Common myeloid progenitor, CD34-positive (primary cell): ENCODE measurements around the gene PDE4D.

Experiments
- CTCF ChIA-PET: fragments of 350-600 bp; sonication (Branson Sonifier 250); formaldehyde crosslinking; loops from one replicate; lab custom pipeline; 2021; ENCODE audit warnings: antibody characterized with exemption; lab: Charles Lee
- POLR2A ChIA-PET: fragments of 350-600 bp; sonication (Branson Sonifier 250); formaldehyde crosslinking; loops from one replicate; lab custom pipeline; 2021; ENCODE audit warnings: antibody characterized with exemption; lab: Charles Lee
- DNase-seq, 3 donors: peaks; one replicate each; pipeline versions ENCODE4 v3.0.0 to v3.0.0-alpha.2; 2013
- H3K27ac ChIP-seq, 2 experiments: 1 replicate in 1 of 2; 2 replicates in 1 of 2; pipeline ENCODE4 v1.7.0; 2013; ENCODE audit warnings: inconsistent platforms in 2 of 2, low read length in 2 of 2, mild to moderate bottlenecking in 2 of 2, low read depth in 1 of 2, moderate library complexity in 1 of 2; ENCODE audit not compliant: severe bottlenecking in 2 of 2, insufficient read depth in 1 of 2, poor library complexity in 1 of 2
- H3K27me3 ChIP-seq, 5 experiments: replicated peaks in 2 of 5; 1 replicate in 3 of 5; 2 replicates in 2 of 5; pipeline versions ENCODE4 v1.6.1 to v1.7.0; 2013; ENCODE audit warnings: low read length in 4 of 5, mild to moderate bottlenecking in 2 of 5, moderate library complexity in 2 of 5, inconsistent platforms in 1 of 5; ENCODE audit not compliant: insufficient read depth in 5 of 5, control insufficient read depth in 4 of 5
- H3K36me3 ChIP-seq, 4 experiments: 1 replicate in 2 of 4; 2 replicates in 2 of 4; pipeline versions ENCODE4 v1.6.1 to v1.7.0; 2013; ENCODE audit warnings: low read length in 3 of 4, control low read depth in 1 of 4, mild to moderate bottlenecking in 1 of 4; ENCODE audit not compliant: control insufficient read depth in 4 of 4, insufficient read depth in 4 of 4
- H3K4me1 ChIP-seq, 4 experiments: 1 replicate in 3 of 4; 2 replicates in 1 of 4; pipeline versions ENCODE4 v1.6.1 to v1.7.1; 2013; ENCODE audit warnings: low read length in 3 of 4, mild to moderate bottlenecking in 3 of 4, control low read depth in 1 of 4, inconsistent platforms in 1 of 4, moderate library complexity in 1 of 4; ENCODE audit not compliant: control insufficient read depth in 4 of 4, insufficient read depth in 4 of 4; ENCODE audit errors: control extremely low read depth in 1 of 4
- H3K4me3 ChIP-seq, 7 experiments: 1 replicate in 4 of 7; 2 replicates in 3 of 7; pipeline versions ENCODE4 v1.5.1 to v1.7.0; 2013; ENCODE audit warnings: mild to moderate bottlenecking in 7 of 7, low read length in 6 of 7, moderate library complexity in 6 of 7, inconsistent platforms in 2 of 7, low read depth in 2 of 7, control low read depth in 1 of 7; ENCODE audit not compliant: insufficient read depth in 4 of 7, control insufficient read depth in 1 of 7; ENCODE audit errors: extremely low read depth in 1 of 7
- H3K9me3 ChIP-seq, 5 experiments: 1 replicate in 4 of 5; 2 replicates in 1 of 5; pipeline versions ENCODE4 v1.6.1 to v1.7.1; 2013; ENCODE audit warnings: low read length in 4 of 5, mild to moderate bottlenecking in 2 of 5, inconsistent platforms in 1 of 5, low read depth in 1 of 5, moderate library complexity in 1 of 5; ENCODE audit not compliant: control insufficient read depth in 4 of 5, insufficient read depth in 2 of 5; ENCODE audit errors: control extremely low read depth in 1 of 5
- WGBS: methylation state at CpG from one replicate; pipeline ENCODE4 v1.1.5; 2013; ENCODE audit not compliant: insufficient coverage; 5-methylcytosine and 5-hydroxymethylcytosine counted together

Gene PDE4D

DNA sequence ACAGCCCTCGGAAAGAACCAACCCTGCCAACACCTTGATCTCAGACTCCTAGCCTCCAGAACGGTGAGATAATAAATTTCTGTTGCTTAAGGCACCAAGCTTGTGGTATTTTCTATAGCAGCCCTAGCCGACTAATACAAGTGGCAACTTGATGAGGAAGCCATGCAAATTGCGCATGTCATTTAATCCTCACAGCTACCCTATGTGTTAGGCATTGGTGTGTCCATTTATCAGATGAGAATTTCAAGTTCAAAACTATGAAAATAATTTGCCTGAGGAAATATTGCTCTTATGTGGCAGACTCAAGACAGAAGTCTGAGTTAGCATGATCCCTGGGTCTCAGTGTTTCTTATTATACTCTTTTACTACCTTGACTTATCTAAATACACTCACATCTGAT, 264.0 kb downstream of the PDE4D start:
- no peaks in the 10 kb centered on the region for H3K27me3 ChIP-seq
- POLR2A ChIA-PET, result no interaction called here
- WGBS, result 100% methylated on average over 3 of the region's 4 CpGs
- CTCF ChIA-PET, result no interaction called here
- no peaks in the 10 kb centered on the region for H3K36me3 ChIP-seq
- peaks cover 0 to 25% (median 9%) of the 10 kb centered on the region in 5 experiments for H3K9me3 ChIP-seq
- DNase-seq, result no peak
- no peak overlapping the region for H3K4me3 ChIP-seq
- H3K4me1 ChIP-seq, result no peaks in the 10 kb centered on the region
- no peak overlapping the region for H3K27ac ChIP-seq

DNA sequence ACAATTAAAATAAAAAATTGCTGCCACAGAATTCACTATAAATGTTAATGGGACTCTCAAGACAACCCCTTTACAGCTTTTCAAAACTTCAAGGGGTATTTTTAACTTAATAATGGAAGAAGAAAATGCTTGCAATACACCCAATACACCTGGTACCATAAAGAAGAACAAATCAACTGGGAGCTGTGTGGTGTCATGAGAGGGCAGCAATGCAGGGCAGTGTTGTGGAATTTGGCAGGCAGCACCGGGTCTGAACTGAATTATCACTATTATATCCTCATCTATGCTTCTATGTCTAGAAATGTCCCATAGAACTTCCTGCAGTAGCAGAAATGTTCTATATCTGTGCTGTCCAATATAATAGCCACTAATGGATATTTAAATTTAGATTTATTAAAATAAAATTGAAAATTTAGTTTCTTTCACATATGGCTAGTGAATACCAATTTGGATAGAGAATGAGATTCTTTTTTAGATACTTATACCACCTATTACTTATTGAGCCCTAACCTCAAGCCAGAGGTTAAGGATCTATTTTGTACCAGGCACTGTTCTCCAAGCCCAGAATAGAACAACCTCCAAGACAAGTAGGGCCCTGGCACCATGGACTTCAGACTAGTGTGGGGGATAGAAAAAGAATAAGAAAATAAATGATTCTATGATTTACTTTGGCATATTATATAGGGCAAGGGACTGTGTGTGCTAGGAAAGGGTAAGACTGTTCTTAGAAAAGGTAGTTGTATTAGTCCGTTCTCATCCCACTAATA, 265.3 kb downstream of the PDE4D start:
- Histone ChIP-seq H3K4me3 (no peak overlapping the region), H3K27me3 (no peaks in the 10 kb centered on the region), H3K4me1 (no peaks in the 10 kb centered on the region), H3K36me3 (no peaks in the 10 kb centered on the region), H3K27ac (no peak overlapping the region), H3K9me3 (peaks cover 0 to 24% (median 9%) of the 10 kb centered on the region in 5 experiments)
- no peak for DNase-seq
- POLR2A ChIA-PET, result no interaction called here
- CTCF ChIA-PET, result no interaction called here
- WGBS, result no CpG with 5 or more reads among the region's 2 CpGs

DNA sequence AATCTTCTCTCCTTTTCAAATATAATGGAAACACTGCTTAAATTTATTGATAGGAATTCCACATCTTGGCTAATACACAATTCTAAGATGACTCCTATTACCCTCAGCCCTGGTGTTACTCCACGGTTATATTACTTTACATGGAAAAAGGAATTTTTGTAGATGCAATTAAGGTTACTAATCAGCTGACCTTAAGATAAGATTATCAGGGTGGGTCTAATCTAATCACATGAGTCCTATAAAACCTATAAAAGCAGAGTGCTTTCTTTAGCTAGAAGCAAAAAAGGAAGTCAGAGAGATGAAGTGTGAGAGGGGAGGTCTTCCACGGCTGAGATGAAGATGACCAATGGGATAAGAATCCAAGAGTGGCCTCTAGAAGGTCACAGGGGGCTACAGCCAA, 268.6 kb downstream of the PDE4D start:
- Histone ChIP-seq H3K36me3 (no peaks in the 10 kb centered on the region), H3K27me3 (no peaks in the 10 kb centered on the region), H3K9me3 (peaks cover 0 to 14% (median 7%) of the 10 kb centered on the region in 5 experiments), H3K4me3 (no peak overlapping the region), H3K27ac (no peak overlapping the region), H3K4me1 (peaks cover 0 to 9% (median 0%) of the 10 kb centered on the region in 4 experiments)
- ChIA-PET POLR2A (no interaction called here), CTCF (no interaction called here)
- 100% methylated on average over 1 of the region's 2 CpGs for WGBS
- no peak for DNase-seq

DNA sequence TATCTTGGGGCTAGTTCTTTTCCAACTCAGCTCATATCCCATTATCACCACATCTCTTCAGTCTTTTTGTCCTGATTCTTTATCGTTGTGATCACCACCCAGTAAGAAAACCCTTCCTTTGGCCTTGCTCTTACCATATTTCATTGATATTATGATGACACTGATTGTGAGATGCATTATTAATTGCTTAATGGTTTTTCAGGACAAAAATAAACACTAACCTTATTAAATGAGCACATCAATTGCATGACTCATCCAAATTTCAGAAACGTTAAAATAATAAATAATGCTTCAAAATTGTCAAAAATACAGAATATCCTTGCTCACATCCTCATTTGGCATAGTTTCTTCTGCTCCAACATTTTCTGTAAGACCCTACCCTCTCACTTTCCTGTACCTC, 270.7 kb downstream of the PDE4D start:
- Histone ChIP-seq H3K27ac (no peak overlapping the region), H3K27me3 (no peaks in the 10 kb centered on the region), H3K4me3 (no peak overlapping the region), H3K4me1 (peaks cover 0 to 10% (median 2%) of the 10 kb centered on the region in 4 experiments), H3K9me3 (peaks cover 0 to 3% (median 0%) of the 10 kb centered on the region in 5 experiments), H3K36me3 (no peaks in the 10 kb centered on the region)
- no peak for DNase-seq
- ChIA-PET CTCF (no interaction called here), POLR2A (no interaction called here)
- no CpG with 5 or more reads among the region's 2 CpGs for WGBS

DNA sequence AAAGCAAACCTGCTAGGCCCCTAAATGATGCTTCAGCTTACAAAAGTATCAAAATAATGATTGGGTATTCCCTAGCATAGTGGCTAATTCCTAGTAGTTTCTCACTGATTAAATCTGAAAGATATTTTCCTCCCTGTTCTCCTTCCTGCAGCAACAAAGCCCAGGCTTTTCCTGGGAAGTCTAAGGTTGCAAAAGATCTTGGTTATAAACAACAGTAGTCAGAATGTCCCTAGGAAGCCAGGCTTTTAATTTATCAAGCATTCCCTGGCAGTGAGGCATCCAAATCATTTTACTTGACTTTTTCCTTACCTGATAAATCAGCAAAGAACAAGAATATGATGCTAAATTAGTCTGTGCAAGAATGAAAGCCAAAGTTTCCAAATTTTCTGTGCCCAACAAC, 272.0 kb downstream of the PDE4D start:
- no peak overlapping the region for H3K27ac ChIP-seq
- peaks cover 0 to 10% (median 2%) of the 10 kb centered on the region in 4 experiments for H3K4me1 ChIP-seq
- H3K9me3 ChIP-seq, result peaks cover 0 to 3% (median 0%) of the 10 kb centered on the region in 5 experiments
- POLR2A ChIA-PET, result no interaction called here
- no peaks in the 10 kb centered on the region for H3K36me3 ChIP-seq
- no peak overlapping the region for H3K4me3 ChIP-seq
- no peaks in the 10 kb centered on the region for H3K27me3 ChIP-seq
- DNase-seq, result no peak
- CTCF ChIA-PET, result interaction anchor here (1.0 kb wide), 1 partner anchor 14 kb away, joined by 3 read pairs; no protein-coding TSS in a partner anchor

DNA sequence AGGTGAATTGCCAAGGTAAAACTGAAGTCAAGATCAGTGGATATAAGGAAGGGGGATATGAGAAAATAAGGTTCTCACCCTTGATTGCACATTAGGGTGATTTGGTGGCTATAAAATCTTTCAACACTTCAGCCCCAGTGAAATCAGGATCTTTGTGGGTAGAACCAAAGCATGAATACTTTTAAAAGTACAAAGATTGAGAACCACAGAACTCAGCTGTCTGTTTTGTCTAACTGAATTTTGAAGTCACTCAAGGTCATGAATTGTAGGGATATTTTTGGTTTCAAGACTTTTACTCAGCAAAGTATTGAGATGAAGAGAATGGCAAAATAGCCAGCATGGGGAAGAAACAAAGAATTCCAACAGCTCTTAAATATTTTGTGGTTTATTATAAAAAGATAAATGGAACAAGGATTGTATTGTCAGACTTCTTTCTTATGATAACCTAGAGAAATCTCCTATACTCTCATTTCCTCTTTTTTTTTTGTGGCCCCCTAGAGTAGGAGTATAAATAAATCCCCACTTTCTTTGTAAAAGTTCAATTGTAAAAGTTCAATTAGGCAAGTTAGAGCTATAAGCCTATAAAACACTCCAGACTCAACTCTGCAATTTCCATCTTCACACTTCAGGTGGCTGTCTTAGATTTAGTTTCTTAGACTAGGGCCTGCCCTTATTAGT, 272.9 kb downstream of the PDE4D start:
- H3K4me1 ChIP-seq, result peaks cover 0 to 10% (median 2%) of the 10 kb centered on the region in 4 experiments

DNA sequence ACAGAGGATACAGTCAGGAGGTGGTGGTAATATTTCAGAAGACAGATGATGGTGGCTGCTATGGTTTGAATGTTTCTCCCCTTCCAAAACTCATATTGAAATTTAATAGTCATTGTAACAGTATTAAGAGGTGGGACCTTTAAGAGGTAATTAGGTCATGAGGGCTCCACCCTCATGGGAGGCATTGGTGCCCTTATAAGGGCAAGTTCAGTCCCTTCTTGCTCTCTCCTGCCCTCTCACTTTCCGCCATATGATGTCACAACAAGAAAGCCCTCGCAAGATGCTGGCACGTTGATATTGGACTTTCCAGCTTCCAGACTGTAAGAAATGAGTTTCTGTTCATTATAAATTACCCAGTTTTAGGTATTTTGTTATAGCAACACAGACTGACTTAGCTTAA, 274.9 kb downstream of the PDE4D start:
- no peaks in the 10 kb centered on the region for H3K36me3 ChIP-seq
- ChIA-PET POLR2A (no interaction called here), CTCF (interaction anchor here (2.3 kb wide), 1 partner anchor 9 kb away, joined by 7 read pairs; no protein-coding TSS in a partner anchor)
- no peak overlapping the region for H3K27ac ChIP-seq
- H3K4me3 ChIP-seq, result no peak overlapping the region
- no CpG with 5 or more reads among the region's 3 CpGs for WGBS
- no peak for DNase-seq
- no peaks in the 10 kb centered on the region for H3K27me3 ChIP-seq
- H3K9me3 ChIP-seq, result no peaks in the 10 kb centered on the region
- peaks cover 0 to 10% (median 2%) of the 10 kb centered on the region in 4 experiments for H3K4me1 ChIP-seq

More for the DNA sequence above, 272.9 kb downstream of the PDE4D start:
- Histone ChIP-seq H3K36me3 (no peaks in the 10 kb centered on the region), H3K27me3 (no peaks in the 10 kb centered on the region), H3K9me3 (peaks cover 0 to 3% (median 0%) of the 10 kb centered on the region in 5 experiments), H3K4me3 (no peak overlapping the region), H3K27ac (no peak overlapping the region)
- DNase-seq, result no peak
- POLR2A ChIA-PET, result interaction anchor here (0.5 to 0.6 kb wide), 2 partner anchors 64 to 933 kb away, joined by 3 read pairs; no protein-coding TSS in a partner anchor
- CTCF ChIA-PET, result interaction anchor here (0.7 to 1.1 kb wide), 3 partner anchors 10 to 15 kb away, joined by 3 read pairs; no protein-coding TSS in a partner anchor
